Choroid plexus epithelial cell (primary cell): ENCODE results near the gene CCDC134.

Source experiments
- DNase-seq: peaks from one replicate; pipeline ENCODE4 v3.0.0-alpha.2; 2010; ENCODE audit warnings: low read depth
- H3K4me3 ChIP-seq: 2 replicates; pipeline ENCODE4 v1.5.1; 2011; ENCODE audit warnings: low read depth, mild to moderate bottlenecking, control low read depth, low read length, moderate library complexity
- TF ChIP-seq, protein P1 (sequence below): conservative IDR thresholded peaks from 2 replicates; pipeline ENCODE4 v1.5.1; 2011; ENCODE audit warnings: low read depth, mild to moderate bottlenecking, control low read depth, inconsistent platforms, low read length, moderate library complexity

Gene CCDC134

DNA sequence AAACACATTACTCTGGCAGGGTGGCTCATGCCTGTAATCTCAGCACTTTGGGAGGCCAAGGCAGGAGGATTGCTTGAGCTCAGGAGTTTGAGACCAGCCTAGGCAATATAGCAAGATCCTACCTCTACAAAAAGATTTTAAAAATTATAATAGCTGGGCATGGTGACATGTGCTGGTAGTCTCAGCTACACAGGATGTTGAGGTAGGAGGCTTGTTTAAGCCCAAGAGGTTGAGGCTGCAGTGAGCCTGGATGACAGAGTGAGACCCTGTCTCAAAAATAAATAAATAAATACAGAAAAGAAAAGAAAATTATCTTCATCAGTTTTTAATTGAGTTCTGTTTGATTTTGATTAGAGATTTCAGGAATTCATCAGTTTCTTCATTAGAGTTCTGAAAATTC, 5.2 kb downstream of the CCDC134 start:
- TF ChIP-seq, protein P1, sequence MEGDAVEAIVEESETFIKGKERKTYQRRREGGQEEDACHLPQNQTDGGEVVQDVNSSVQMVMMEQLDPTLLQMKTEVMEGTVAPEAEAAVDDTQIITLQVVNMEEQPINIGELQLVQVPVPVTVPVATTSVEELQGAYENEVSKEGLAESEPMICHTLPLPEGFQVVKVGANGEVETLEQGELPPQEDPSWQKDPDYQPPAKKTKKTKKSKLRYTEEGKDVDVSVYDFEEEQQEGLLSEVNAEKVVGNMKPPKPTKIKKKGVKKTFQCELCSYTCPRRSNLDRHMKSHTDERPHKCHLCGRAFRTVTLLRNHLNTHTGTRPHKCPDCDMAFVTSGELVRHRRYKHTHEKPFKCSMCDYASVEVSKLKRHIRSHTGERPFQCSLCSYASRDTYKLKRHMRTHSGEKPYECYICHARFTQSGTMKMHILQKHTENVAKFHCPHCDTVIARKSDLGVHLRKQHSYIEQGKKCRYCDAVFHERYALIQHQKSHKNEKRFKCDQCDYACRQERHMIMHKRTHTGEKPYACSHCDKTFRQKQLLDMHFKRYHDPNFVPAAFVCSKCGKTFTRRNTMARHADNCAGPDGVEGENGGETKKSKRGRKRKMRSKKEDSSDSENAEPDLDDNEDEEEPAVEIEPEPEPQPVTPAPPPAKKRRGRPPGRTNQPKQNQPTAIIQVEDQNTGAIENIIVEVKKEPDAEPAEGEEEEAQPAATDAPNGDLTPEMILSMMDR = no peak
- DNase-seq = no peak
- H3K4me3 ChIP-seq = no peak overlapping the region

DNA sequence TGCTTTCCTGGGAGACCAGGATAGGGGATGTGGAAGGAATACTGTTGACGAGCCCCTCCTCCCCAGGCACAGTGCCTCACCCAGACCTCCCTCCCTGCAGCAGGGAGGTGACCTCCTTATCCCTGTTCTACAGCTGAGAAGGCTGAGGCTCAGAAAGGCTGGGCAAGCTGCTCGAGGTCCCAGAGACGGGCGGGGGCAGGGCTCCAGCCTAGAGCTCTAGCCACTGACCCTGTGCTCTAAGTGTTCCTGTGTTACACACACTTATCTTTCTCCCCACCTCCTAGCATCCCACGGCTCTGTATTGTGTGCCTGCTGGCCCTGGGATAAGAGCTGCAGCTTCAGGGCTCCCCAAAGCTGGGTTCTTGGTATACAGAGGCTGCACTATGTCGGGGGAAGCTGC, 7.9 kb downstream of the CCDC134 start:
- TF ChIP-seq, protein P1 = no peak
- no peak overlapping the region for H3K4me3 ChIP-seq
- no peak for DNase-seq

DNA sequence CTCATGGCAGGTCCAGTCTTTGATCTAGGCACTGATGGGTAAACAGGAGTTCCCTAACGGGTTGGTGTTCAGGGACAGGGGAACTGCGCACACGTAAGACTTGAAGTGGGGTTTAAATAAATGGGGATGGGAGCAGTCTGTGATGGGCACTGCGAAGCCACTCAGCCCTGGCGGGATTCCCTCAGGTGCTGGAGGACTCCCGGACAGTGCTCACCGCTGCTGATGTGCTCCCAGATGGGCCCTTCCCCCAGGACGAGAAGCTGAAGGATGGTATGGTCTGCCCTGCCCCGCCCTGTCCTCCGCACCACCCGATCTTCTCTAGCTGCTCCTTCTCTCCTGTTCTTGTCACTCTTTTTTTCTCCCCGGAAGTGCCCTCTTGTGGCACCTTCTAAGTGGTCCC, 9.5 kb downstream of the CCDC134 start:
- H3K4me3 ChIP-seq = no peak overlapping the region
- DNase-seq = no peak
- TF ChIP-seq, protein P1 = no peak

DNA sequence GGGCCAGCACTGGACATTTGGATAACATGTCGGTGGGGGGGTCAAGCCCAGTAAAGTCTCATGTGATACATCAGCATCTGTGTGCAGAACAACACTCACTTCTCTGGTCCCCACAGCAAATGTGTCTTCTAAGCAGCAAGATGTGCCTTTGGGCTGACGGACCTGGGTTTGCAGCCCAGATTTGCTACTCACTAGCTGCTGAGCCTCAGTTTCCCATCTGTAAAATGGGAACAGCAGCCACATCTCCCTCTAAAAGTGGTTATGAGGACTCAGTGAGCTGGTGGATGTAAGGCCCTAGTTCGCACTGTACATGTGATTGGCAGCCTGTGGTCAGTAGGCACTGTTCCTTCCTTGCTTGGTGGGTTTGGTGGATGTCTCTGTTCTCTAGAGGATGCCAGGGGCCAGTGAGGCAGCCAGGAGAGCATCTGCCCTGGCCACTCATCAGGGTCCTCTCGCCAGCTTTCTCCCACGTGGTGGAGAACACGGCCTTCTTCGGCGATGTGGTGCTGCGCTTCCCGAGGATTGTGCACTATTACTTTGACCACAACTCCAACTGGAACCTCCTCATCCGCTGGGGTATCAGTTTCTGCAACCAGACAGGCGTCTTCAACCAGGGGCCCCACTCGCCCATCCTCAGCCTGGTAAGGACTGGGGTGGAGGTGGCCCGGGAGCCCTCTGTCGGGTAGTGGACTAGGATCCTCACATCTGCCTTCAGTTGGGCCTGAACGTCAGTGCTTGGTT, 12.5 kb downstream of the CCDC134 start:
- TF ChIP-seq, protein P1 = no peak
- no peak for DNase-seq
- no peak overlapping the region for H3K4me3 ChIP-seq

DNA sequence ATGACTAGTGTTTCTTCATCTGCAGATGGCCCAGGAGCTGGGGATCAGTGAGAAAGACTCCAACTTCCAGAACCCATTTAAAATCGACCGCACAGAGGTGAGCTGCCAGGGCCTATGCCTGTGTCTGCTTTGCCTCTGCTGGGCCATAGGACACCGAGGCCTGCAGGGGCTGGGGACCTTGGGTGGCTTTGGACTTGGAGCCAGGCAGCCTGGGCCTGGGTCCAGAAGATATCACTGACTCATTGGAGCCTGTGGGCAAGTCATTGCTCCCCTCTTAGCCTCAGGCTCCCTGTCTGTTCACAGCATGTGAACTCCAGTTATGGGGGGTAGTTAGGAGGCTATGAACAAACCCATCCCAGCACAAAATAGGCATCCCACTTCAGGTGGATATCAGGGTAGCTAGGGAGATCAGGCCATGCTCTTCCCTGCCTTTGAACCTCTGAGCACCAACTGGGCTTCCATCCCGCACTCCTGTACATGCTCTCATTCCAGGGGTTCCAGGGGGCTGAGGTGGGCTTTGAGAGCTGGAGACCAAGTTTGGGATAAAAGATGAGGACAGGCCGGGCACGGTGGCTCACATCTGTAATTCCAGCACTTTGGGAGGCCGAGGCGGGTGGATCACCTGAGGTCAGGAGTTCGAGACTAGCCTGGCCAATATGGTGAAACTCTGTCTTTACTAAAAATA, 13.4 kb downstream of the CCDC134 start:
- DNase-seq = no peak
- H3K4me3 ChIP-seq = no peak overlapping the region
- TF ChIP-seq, protein P1 = no peak

DNA sequence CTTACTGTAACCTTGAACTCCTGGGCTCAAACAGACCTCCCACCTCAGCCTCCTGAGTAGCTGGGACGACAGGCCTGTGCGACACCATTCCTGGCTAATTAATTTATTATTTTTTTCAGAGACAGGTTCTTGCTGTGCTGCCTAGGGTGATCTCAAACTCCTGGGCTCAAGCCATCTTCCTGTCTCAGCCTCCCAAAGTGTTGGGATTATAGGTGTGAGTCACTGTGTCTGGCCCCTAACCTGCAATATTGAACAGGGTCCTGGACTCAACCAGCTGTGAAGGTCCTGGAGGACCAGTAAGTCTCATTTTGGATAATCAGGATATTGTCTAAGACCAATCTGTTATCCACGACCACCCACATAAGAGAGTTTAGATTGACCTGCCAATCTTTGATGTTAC, 15.2 kb downstream of the CCDC134 start:
- H3K4me3 ChIP-seq = no peak overlapping the region
- no peak for DNase-seq
- TF ChIP-seq, protein P1 = no peak

DNA sequence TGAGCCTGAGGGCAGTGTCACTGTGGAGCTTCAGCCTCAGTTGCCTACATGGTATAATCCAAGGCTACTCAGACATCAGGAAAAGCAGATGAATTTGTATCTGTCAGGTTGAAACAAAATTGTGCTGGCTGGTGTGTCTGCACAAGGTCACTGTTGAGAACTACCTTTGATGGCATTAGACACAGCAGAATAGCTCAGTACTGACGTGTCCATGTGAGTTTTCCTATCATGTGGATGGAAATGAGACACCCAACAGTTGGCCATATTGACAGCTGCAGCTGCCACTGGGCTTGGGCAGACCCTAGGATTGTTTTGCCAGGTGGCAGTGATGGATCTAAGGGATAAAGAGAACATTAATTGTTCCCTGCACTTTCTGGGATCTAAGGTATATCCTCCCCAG, 15.8 kb downstream of the CCDC134 start:
- TF ChIP-seq, protein P1 = no peak
- no peak for DNase-seq
- H3K4me3 ChIP-seq = no peak overlapping the region
